Central memory CD4-positive, alpha-beta T cell (primary cell): ENCODE results near the gene FLT3.
"Not testable (repeated sequence)": the region's sequence is repeated elsewhere in the genome, so short reads cannot be mapped to it uniquely, and the experiment has no call there.

ENCODE experiments used
- DNase-seq: peaks from one replicate; pipeline ENCODE4 v3.0.0; 2022

The FLT3 gene

DNA sequence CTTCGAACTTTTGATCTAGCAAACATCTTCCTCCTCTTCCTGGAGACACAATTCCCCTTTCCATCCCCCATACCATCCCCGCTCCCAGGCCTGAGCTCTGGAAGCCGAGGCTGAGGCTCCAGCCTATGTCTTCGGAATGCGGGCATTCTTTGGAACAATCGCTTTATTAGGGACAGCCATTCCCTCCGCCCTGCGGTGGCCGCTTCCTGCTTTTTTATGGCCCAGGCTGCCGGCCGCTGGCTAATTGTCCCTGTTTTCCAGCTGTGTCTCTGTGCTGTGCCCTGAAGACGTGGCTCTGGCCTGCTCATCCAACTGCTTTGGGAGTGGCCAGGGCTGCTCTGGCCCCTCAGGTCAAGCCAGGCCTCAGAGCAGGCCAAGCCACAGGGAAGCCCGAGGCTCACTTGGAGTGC lies 129.1 kb downstream of the FLT3 start:
- DNase-seq = no peak

DNA sequence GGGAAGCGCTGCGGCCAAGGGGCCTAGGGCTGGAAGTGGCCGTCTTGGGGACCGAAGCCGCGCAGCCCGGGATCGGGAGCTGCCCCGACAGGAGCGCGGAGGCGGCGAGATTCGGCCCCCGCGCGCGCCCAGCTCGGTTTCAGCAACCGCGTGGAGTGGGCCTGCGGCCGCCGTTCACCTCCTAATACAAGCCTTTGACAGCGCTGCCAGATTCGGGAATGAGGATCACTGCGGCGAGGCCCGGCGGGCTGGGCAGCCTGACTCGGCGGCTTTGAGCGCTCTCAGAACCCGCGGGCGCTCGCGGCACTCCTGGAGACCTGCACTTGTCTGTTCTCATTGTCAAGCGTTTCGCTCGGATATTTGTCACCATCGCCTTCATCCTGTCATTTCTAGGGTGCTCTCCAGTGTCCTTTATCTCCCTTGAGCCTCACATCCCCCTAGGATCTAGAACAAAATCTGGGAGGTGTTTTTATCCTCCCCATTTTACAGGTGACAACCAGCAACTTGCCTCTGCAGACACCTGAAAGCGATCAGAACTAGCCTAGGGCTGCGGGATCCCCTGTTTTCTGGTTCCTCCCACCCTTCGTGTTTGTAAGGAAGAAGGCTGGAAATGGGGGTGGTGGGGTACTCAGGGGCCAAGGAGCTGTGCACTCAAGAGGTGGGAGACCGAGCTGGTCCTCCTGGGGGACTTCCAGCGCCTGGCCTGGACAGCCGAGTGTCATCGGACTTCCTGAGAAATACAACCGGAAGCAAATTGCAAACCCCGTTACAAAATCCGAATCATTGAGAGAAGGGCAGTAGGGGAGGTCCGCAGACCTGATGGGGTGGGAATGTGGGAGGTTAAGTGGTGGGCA lies 129.8 kb downstream of the FLT3 start:
- DNase-seq = no peak

DNA sequence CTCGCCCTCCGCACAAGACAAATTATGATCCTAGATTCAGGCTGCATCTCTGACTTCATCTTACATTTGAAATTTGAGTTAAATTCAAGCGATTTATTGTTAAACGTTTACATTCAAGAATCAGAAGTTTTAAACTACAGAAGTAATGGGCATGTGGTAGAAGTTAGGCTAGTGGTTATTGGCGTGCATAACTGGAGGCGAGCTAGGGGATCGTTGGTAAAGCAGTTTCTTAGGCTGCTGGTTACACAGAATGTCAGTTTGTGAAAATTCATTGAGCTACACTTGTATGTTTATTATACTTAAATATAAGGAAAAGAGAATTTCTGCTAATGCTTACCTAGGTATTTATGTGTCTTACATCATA lies 130.5 kb downstream of the FLT3 start:
- no peak for DNase-seq

DNA sequence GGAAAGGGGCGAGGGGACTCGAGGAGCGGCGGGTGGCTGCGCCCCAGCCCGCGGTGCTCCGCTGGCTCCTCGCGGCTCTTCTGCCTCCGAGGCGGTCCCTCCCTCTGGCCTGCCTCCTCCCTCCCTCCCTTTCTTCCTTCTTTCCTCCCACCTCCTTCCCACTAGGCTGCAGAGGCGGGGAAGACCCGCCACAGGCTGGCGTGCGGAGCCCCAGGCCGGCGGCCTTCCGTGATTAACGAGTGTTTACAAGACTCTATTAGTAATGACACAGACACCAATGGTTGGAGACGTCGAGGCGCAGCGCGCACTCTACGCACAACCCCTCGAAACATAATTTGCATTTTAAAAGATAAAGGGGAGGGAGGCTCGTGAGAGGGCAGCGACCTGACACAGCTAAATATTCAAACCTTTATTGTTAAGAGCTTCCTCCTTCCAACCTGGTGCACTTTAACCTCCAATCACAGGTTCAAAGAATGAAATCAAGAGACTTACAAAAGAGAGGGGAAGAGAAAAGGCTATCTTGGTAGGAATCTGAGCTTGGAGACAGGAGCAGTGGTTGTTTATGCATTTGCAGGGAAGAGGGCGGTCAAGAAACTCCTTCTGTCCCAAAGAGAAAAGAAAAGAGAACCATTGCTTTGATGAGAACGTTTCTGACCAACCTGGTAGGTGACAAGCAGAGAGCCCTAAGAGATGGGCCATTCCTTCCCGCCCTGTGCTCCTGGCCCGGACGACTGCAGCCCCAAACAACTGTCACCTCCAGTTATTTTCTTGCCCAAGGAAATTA lies 131.1 kb downstream of the FLT3 start, which contains the start of gene CDX2:
CDX2 (minus strand) TSS at position 234 of the 784 bp plus-strand sequence. CDS start 309 bp downstream, outside the sequence.
- DNase-seq = no peak

DNA sequence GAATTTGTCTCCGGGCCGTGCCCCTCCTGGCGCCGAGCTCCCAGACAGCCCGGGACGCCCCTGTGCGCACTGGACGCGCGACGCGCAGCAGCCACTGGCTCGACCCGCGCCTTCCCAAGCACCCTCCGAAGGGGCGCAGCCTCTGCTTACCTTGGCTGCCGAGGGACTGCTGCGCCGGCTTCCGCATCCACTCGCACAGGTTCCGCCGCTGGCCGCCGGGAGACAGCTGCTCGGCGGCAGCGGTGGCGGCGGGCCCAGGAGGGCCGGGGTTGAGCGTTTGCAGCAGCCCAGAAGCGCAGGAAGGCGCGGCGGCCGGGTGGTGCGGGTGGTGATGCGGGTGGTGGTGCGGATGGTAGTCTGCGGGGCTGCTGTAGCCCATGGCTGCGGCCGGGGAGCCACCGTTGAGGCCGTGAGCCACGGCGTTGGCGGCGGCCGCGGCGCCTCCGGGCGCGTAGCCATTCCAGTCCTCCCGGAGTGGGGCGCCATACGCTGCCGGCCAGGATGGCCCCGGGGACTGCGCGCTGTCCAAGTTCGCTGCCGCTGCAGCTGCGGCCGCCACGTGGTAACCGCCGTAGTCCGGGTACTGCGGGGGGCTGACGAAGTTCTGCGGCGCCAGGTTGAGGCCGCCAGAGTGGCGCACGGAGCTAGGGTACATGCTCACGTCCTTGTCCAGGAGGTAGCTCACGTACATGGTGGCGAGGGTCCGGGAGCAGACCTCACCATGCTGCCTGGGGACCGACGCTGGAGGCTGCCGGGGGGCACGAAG lies 131.9 kb downstream of the FLT3 start:
- no peak for DNase-seq

DNA sequence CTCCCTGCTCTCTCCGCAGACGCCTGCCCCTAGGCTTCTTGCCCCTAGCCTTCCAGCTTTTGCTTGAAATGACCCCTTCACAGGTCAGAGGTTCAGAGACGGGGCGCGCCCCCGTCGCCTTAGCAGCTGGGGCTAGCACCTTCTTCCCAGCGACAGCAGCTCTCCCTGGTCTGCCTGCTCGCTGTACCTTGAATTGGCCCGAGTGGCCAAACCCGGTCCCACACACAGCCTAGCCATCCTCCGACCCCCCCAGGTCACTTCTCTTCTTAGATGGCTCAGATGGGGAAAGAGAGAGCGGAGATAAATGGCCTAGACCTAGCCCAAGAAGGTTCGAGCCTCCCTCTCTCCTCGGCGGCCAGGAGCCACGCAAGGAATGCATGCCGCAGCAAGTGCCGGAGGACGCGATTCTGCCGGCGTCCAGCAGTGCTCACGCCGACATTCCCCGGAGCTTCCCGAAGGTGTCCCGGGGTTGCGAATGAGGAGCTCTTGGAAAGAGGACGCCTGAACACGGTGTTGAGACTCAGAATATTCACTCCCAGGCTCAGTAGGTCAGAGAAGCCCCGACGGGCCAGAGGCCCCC lies 132.6 kb downstream of the FLT3 start:
- DNase-seq = no peak

DNA sequence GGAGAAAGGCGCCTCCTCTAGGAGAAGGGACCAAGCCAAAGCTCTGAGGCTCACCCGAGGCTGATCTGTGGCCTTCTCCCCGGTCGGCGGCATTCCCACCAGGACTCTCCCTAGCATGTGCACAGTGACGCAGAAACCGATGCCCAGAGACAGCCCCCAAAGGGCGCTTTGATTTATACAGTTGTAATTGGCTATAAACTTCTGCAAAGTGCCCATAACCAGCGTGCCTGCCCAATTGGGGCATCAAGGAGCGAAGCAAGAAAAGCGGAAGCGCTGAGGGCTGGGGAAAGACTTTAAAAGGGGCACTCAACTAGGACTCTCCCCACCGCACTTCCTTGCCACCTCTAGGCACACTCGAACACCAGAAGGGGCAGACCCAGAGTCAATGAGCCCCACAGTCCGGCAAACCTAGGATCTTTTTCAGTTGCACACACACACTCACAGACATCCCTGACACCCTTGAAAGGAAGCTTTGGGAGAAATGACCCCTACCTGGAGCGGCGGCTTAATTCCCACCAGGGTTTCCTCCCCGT lies 133.1 kb downstream of the FLT3 start:
- DNase-seq = no peak

DNA sequence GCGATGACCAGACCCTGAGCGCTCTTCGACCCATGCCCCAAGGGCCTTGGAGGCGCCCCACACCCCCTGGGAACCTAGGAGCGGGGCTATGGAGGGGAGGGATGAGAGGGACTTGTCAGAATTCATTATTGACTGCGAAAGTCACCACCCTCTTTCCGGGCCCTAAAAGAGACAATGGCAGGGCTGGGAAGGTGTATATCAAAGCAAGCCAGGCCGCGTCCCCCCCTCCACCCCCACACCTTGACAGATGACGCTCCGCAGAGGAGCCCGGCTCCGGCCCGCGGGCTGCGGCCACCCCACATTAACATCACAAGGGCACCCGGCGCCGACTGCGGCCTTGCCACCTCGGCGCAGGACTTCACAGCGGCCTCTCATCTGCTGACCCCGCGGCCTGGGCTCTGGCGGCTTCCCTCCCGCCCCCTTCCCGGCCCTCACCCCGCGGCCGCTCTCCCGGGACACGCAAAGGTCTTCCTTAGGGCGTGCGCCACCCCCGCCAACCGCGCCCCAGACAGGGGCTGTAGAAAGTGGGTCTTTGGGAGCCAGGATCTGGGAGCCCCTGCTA lies 133.7 kb downstream of the FLT3 start:
- DNase-seq = no peak

DNA sequence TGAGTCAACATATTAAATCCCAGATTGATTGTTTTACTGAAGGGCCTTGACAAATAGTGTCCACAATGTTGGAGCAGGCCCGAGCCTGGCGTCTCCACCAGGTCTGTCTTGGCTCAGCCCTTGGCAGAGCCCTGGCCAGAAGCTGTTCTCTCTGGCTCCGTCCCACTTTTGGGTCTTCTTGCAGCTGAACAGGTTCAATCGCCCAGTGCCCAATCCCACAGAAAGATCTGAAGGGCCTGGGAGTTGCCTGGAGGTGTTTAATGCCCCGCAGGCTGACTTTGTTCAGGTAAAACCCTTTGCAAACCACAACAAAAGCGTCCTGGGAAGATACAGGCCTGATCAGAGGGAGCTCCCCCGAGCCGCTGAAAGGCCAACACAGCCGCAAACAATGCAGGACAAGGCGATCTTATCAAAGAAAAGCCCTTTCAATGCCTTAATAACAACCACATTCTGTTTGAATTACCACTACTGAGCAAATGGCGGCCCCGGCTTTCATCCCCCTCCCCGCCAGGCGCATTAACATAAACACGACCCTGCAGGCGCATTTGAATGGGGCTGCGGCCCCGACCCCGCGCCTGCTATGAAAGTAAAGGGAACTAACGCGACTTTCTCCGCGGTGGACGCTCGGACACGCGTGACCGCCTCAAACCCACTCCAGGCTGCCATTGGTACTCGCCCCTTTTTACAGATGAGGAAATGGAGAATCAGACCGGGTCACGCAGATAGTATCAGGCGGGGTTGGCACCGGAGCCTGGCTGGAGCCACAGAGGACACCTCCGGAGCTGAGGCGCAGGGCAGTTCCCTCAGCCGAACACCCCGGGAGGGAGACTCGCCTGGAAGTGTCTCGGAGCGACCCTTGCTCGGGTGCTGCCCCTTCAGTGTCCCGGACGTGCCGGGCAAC lies 134.4 kb downstream of the FLT3 start:
- no peak for DNase-seq

DNA sequence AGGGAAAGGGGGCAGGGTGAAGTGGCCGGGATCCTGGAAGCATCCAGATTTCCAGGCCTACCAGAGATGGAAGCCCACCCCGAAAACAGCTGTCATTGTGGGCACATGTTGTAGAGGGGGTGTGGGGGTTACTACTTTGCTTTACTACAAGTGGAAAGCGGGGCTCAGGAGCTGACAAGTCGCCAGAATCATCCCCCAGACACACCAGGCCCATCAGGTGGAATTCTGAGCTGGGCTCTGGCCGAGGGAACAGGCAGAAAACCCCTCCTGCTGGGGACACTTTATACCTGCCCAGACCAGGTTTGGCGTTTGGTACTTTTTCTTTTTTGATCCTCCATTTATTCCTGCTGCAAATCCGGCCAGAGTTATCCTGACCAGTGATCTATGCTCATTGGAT lies 135.0 kb downstream of the FLT3 start:
- DNase-seq = no peak

DNA sequence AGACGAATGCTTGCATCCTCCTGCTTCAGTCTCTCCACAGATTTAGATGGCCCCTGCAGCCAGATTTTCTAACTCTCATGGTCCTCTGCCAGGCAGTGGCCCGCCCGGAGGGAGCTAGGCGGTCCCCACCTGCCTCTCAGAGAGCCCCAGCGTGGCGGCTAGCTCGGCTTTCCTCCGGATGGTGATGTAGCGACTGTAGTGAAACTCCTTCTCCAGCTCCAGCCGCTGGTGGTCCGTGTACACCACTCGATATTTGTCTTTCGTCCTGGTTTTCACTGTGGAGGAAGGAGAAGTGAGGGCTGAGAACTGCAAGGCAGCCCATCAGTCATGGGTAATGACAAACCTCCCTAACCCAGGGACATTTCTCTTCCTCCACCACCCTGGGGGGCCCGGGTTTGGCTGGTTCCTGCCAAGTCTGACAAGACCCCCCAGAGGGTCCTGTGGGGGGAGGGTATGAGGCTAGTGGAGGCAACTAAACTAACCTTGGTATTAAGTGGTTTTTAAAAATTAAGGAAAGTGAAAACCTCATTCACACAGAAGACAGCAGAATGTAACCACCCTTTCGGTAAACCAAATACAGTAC lies 135.5 kb downstream of the FLT3 start:
- DNase-seq = no peak

DNA sequence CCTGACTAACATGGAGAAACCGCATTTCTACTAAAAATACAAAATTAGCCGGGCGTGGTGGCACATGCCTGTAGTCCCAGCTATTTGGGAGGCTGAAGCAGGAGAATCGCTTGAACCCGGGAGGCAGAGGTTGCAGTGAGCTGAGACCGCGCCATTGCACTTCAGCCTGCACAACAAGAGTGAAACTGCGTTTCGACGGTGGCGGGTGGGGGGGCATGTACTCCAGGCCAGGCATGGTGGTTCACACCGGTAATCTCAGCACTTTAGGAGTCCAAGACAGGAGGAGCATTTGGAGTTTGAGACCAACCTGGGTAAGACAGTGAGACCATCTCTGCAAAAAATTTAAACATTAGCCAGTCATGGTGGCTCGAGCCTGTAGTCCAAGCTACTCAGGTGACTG lies 136.2 kb downstream of the FLT3 start:
- DNase-seq = not testable (repeated sequence)

DNA sequence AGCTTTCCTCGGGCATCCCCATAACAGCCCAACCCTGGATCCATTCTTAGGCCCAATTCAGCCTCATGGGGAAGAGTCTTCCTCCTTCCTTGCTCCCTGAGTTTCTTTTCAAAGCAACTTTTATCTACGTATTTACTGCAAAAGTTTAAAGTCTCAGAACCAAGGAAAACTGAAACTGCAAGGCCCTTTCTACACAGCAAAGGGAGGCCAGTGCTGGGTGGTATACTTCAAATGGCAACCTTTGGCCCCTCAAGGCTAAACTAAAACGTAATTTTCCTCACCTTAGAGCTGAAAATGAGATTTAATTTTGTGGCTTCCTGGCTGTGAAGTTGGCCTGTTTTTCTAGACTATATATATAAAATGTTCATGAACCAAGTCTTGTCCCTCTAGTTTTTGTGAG lies 136.9 kb downstream of the FLT3 start:
- DNase-seq = no peak

DNA sequence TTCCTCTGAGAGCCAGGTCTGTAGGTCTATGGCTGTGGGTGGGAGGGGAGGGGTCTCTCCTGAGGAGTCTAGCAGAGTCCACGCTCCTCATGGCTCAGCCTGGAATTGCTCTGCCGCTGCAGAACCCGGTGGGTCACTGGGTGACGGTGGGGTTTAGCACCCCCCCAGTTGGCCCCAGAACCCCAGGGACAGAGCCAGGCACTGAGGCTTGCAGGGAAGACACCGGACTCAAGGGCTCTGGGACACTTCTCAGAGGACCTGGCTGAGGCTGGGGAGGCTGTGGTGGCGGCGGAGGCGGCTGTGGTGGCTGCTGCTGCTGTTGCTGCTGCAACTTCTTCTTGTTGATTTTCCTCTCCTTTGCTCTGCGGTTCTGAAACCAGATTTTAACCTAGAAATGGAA lies 137.4 kb downstream of the FLT3 start:
- no peak for DNase-seq

DNA sequence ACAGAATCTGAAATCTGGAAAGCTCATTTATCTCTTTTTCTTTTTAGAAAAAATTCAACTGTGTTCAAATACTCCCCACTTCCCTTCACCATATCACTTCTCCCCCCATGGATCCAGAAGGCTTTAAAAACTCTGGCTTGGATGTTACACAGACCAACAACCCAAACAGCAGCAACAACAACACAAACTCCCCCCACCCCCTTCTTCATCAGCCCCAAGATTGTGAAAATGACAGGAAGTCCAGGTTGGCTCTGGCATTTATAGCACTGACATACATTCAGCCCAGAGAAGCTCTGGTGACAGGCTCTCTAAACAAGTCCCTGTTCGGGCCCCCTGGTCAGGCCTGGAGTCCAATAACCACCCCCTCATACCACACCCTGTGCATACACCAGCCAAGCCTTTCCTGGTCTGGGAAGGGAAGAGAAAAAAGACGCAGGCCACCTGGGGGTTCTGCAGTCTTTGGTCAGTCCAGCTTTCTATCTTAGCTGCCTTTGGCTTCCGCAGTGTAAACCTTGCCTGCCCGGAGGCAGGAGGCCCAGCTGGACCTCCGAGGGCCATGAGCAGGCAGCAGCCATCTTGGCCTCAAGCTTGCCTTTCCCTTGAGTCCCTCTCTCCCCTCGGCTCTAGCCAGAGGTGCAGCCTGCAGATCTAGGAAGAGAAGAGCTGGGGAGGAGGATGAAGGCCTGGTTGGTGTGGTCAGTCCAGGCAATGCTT lies 138.1 kb downstream of the FLT3 start:
- no peak for DNase-seq

DNA sequence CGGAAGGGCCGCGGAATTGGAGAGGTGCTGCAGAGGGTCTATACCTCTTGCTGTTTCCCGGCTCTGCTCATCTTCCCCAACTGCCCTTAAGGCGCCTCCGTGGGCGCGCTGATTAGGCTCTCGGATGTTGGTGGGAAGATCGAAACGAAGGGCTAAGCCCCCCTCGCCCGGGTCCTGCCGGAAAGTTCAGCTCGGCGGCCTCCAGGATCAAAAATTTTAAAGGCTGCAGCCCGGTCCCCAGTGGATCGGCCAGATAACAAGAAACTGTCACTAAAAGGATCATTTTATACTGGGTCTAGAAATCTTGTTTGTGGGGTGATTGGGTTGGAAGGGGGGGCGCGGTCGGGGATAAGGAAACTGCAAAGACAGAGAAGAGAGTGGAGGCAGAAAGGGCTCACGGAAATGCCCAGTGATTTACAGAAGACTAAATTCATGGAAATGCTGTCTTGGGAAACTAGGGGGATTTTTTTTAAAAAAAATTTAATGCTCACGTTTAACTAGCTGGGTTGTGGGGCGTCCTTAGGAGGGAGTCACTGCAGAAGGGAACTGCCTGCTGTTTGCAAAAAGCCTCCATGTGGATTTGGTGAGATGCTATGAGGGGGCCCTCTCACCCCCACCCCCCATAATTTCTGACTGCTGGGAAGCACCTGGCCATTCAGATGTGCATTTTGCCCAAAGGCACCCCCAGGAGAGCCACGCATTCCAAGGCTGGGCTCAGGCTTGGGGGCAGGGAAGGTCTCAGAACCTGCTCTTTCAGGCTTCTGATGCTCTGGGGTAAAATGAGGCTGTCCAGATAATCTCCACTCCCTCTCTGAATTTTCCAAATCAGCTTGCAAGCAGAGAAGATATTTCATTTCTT lies 138.9 kb downstream of the FLT3 start:
- DNase-seq = no peak

DNA sequence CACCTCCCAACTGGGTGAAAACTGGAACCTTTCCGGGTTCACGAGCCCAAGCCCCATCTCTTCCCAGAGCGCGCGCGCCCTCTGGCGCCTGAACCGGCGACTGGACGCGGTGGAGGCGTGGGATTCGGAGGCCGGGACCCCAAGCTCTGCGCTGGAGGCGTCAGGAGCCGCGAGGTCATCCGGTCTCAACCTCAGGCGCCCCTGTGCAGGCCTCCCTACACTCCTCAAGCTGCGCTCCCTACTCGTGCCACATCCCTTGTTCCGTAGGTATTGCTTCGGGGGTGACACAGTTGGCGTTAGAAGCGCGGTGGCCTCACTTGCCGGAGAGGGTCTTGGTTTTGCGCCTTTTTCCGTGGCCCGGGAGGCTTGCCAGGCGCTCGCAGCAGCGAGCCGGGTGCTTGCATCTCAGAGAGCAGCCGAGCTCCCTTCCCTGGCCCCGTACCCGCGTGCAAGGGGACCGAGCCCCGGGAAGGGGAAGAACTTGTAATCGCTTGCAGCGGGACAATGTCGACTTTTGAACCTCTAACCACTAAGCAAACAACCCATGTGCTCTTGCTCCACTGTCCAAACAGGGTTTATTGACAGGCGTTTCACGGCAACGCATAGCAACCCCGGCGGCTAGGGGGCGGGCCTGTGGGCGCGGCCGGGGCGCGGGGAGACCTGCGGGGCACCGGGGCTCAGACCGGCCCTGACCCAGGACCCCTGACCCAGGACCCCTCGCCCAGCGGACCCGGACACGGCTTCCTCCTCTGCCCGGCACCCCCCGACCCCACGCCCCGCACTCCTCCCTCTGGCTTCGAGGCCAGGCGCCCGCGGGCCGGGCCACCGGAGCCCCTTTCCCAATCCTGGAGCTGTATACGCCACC lies 139.8 kb downstream of the FLT3 start:
- no peak for DNase-seq

DNA sequence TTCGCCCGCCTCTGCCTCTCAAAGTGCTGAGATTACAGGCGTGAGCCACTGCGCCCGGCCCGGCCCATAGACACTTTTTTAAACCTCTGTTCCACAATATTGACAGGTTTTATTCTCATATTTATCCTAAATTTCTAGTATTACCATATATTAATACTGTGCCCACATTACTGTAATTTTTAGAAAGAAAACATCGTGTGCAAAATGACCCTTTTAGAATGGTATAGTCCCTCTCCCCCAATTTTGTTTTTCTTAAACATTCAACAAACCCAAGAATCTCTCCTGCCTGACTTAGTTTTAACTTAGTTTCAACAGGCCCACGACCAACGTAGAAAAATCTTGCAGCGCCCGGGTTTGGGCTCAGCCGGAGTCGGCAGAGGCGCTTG lies 140.4 kb downstream of the FLT3 start:
- no peak for DNase-seq
